Measurements from ENCODE around the gene ADAMTS4.
A peak's percentile ranks its signal among the peaks of the same experiment; 100 is the strongest.
"Not testable (repeated sequence)": the region's sequence is repeated elsewhere in the genome, so short reads cannot be mapped to it uniquely, and the experiment has no call there.

Gene ADAMTS4

GRCh38 chr1:161198897-161199431, at the start of gene ADAMTS4:
Gene ADAMTS4, minus strand, starts transcription at chr1:161199054. Its CDS starts 427 bp downstream, at chr1:161198627.
- in situ Hi-C loops (cut with HindIII; ENCODE audit: low pct_ligation_motif_present, low pct_unique_long_range_greater_than_20kb, low sequenced_read_pairs) = no loop called here
- no peak for DNase-seq

- DNase-seq = no peak
- in situ Hi-C loops (cut with HindIII; ENCODE audit: low pct_ligation_motif_present, low pct_unique_long_range_greater_than_20kb, low sequenced_read_pairs) = no loop called here
Observed at GRCh38 chr1:161244888-161245287, 46.0 kb upstream of the ADAMTS4 start.

- no peak for DNase-seq
- in situ Hi-C loops (cut with HindIII; ENCODE audit: low pct_ligation_motif_present, low pct_unique_long_range_greater_than_20kb, low sequenced_read_pairs) = no loop called here
Observed at GRCh38 chr1:161242313-161242712, 43.5 kb upstream of the ADAMTS4 start.

- in situ Hi-C loops (cut with HindIII; ENCODE audit: low pct_ligation_motif_present, low pct_unique_long_range_greater_than_20kb, low sequenced_read_pairs) = no loop called here
- no peak for DNase-seq
Observed at GRCh38 chr1:161241682-161242081, 42.8 kb upstream of the ADAMTS4 start.

GRCh38 chr1:161238039-161238473, 39.2 kb upstream of the ADAMTS4 start, which contains the start of gene NR1I3:
Gene NR1I3, minus strand, starts transcription at chr1:161238203. Its CDS starts 1,638 bp downstream, at chr1:161236565.
- no peak for DNase-seq
- in situ Hi-C loops (cut with HindIII; ENCODE audit: low pct_ligation_motif_present, low pct_unique_long_range_greater_than_20kb, low sequenced_read_pairs) = no loop called here

- in situ Hi-C loops (cut with HindIII; ENCODE audit: low pct_ligation_motif_present, low pct_unique_long_range_greater_than_20kb, low sequenced_read_pairs) = no loop called here
Observed at GRCh38 chr1:161235957-161236775, 37.3 kb upstream of the ADAMTS4 start.

GRCh38 chr1:161233102-161233501, 34.2 kb upstream of the ADAMTS4 start:
- DNase-seq = no peak
- in situ Hi-C loops (cut with HindIII; ENCODE audit: low pct_ligation_motif_present, low pct_unique_long_range_greater_than_20kb, low sequenced_read_pairs) = no loop called here

More at GRCh38 chr1:161235957-161236775, 37.3 kb upstream of the ADAMTS4 start:
- DNase-seq = no peak

GRCh38 chr1:161230762-161231161, 31.9 kb upstream of the ADAMTS4 start:
- no peak for DNase-seq
- in situ Hi-C loops (cut with HindIII; ENCODE audit: low pct_ligation_motif_present, low pct_unique_long_range_greater_than_20kb, low sequenced_read_pairs) = no loop called here

- in situ Hi-C loops (cut with HindIII; ENCODE audit: low pct_ligation_motif_present, low pct_unique_long_range_greater_than_20kb, low sequenced_read_pairs) = loop anchor here (10.0 kb wide), 1 partner anchor 145 kb away; no protein-coding TSS in a partner anchor
- DNase-seq = peak; percentile 42
Observed at GRCh38 chr1:161229896-161230295, 31.0 kb upstream of the ADAMTS4 start.

- in situ Hi-C loops (cut with HindIII; ENCODE audit: low pct_ligation_motif_present, low pct_unique_long_range_greater_than_20kb, low sequenced_read_pairs) = loop anchor here (10.0 kb wide), 1 partner anchor 147 kb away; no protein-coding TSS in a partner anchor
- DNase-seq = no peak
Observed at GRCh38 chr1:161228032-161228431, 29.2 kb upstream of the ADAMTS4 start.

GRCh38 chr1:161227196-161227871, 28.5 kb upstream of the ADAMTS4 start:
- DNase-seq = peak; percentile 76
- in situ Hi-C loops (cut with HindIII; ENCODE audit: low pct_ligation_motif_present, low pct_unique_long_range_greater_than_20kb, low sequenced_read_pairs) = loop anchor here (10.0 kb wide), 1 partner anchor 147 kb away; no protein-coding TSS in a partner anchor

GRCh38 chr1:161226759-161227158, 27.9 kb upstream of the ADAMTS4 start:
- in situ Hi-C loops (cut with HindIII; ENCODE audit: low pct_ligation_motif_present, low pct_unique_long_range_greater_than_20kb, low sequenced_read_pairs) = loop anchor here (10.0 kb wide), 1 partner anchor 148 kb away; no protein-coding TSS in a partner anchor
- no peak for DNase-seq

GRCh38 chr1:161226320-161226711, 27.5 kb upstream of the ADAMTS4 start:
- in situ Hi-C loops (cut with HindIII; ENCODE audit: low pct_ligation_motif_present, low pct_unique_long_range_greater_than_20kb, low sequenced_read_pairs) = loop anchor here (10.0 kb wide), 1 partner anchor 148 kb away; no protein-coding TSS in a partner anchor
- DNase-seq = no peak

- peak; percentile 99 for DNase-seq
- in situ Hi-C loops (cut with HindIII; ENCODE audit: low pct_ligation_motif_present, low pct_unique_long_range_greater_than_20kb, low sequenced_read_pairs) = loop anchor here (10.0 kb wide), 1 partner anchor 149 kb away; no protein-coding TSS in a partner anchor
Observed at GRCh38 chr1:161225534-161226319, 26.9 kb upstream of the ADAMTS4 start, which contains the start of gene TOMM40L. Gene TOMM40L, plus strand, starts transcription at chr1:161226060. Its CDS starts 430 bp downstream, at chr1:161226490.

- no peak for DNase-seq
- in situ Hi-C loops (cut with HindIII; ENCODE audit: low pct_ligation_motif_present, low pct_unique_long_range_greater_than_20kb, low sequenced_read_pairs) = loop anchor here (10.0 kb wide), 1 partner anchor 150 kb away; no protein-coding TSS in a partner anchor
Observed at GRCh38 chr1:161225178-161225533, 26.3 kb upstream of the ADAMTS4 start.

- not testable (repeated sequence) for DNase-seq
- in situ Hi-C loops (cut with HindIII; ENCODE audit: low pct_ligation_motif_present, low pct_unique_long_range_greater_than_20kb, low sequenced_read_pairs) = loop anchor here (10.0 to 25.0 kb wide), 2 partner anchors 88 to 150 kb away; partner anchors contain the start of genes MPZ and SDHC
Observed at GRCh38 chr1:161224695-161225087, 25.8 kb upstream of the ADAMTS4 start.

- DNase-seq = no peak
- in situ Hi-C loops (cut with HindIII; ENCODE audit: low pct_ligation_motif_present, low pct_unique_long_range_greater_than_20kb, low sequenced_read_pairs) = loop anchor here (10.0 to 25.0 kb wide), 2 partner anchors 88 to 151 kb away; partner anchors contain the start of genes MPZ and SDHC
Observed at GRCh38 chr1:161223805-161224694, 25.2 kb upstream of the ADAMTS4 start.

Measured in ACHN (cell line).